22Rv1 (cell line): ENCODE measurements around the gene GATB.

Experiments used
- H3K27ac ChIP-seq: fragments of 450-650 bp; 2 replicates; pipeline ENCODE4 v1.5.1; 2017
- ZFX ChIP-seq: fragments of 450-650 bp; IDR thresholded peaks from 2 replicates; pipeline ENCODE4 v1.6.1; 2017; ENCODE audit warnings: antibody characterized with exemption, borderline replicate concordance
- TF ChIP-seq, protein P1 (sequence below): fragments of 450-650 bp; IDR thresholded peaks from 2 replicates; pipeline ENCODE4 v1.5.1; 2017; ENCODE audit warnings: mild to moderate bottlenecking

GATB gene

DNA sequence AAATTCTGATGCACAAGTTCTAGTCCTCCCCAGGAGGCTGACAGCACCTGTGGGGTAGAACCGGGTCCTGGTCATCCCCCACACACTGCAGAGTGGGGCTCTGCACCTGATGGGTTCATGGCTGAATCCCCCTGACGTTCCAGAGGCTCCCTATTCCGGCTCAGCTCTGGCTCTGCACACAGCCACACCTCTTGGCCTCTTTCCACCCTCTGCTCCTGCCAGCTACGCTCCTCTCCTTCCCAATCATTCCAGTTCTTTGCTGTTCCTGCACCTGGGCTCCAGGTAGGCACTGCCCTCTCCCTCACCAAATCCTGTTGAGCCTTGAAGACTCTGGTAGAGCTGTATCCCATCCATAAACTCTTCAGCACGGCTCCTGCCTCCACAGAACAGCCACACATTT, 75.5 kb downstream of the GATB start:
- H3K27ac ChIP-seq = no peak overlapping the region
- no peak for TF ChIP-seq ZFX
- TF ChIP-seq, protein P1, sequence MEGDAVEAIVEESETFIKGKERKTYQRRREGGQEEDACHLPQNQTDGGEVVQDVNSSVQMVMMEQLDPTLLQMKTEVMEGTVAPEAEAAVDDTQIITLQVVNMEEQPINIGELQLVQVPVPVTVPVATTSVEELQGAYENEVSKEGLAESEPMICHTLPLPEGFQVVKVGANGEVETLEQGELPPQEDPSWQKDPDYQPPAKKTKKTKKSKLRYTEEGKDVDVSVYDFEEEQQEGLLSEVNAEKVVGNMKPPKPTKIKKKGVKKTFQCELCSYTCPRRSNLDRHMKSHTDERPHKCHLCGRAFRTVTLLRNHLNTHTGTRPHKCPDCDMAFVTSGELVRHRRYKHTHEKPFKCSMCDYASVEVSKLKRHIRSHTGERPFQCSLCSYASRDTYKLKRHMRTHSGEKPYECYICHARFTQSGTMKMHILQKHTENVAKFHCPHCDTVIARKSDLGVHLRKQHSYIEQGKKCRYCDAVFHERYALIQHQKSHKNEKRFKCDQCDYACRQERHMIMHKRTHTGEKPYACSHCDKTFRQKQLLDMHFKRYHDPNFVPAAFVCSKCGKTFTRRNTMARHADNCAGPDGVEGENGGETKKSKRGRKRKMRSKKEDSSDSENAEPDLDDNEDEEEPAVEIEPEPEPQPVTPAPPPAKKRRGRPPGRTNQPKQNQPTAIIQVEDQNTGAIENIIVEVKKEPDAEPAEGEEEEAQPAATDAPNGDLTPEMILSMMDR = no peak

DNA sequence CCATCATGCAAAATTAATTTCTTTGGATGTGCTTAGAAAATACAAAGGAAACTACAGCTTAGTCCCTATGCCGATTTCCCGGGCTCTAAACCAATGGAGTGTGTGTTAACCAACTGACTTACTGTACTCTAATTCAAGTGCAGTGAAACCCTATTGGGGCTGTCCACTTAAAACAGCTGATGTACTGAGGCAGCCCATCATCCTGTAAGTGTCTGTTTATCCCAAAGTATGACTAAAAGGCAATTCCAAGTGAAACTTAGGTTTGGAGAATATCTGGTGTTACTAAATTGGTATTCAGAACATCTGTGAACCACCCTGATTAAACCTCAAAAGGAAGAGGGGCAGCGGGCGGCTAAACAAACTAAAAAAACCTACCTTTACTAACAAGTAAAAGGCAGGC, 79.7 kb downstream of the GATB start:
- no peak overlapping the region for H3K27ac ChIP-seq
- TF ChIP-seq, protein P1 = no peak
- TF ChIP-seq ZFX = no peak

DNA sequence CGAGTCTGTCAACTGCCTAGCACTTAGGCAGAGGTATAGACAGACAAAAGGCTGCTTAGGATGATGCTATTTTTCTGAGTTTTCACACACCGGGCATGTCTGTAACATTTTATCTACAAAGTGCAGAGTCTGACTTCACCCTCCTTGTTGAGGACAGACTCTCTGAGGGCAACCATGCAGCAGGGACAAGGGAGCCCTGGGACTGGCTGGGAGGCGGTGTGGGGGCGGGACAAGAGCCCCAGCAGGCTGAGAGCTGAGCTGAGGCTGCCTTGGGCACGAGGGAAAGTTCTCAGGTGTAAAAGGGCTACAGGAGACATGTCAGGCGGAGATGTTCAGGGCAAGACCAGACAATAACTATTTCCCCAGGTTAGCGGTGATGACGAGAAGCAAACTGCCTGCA, 81.6 kb downstream of the GATB start:
- no peak overlapping the region for H3K27ac ChIP-seq
- TF ChIP-seq, protein P1 = no peak
- no peak for TF ChIP-seq ZFX

DNA sequence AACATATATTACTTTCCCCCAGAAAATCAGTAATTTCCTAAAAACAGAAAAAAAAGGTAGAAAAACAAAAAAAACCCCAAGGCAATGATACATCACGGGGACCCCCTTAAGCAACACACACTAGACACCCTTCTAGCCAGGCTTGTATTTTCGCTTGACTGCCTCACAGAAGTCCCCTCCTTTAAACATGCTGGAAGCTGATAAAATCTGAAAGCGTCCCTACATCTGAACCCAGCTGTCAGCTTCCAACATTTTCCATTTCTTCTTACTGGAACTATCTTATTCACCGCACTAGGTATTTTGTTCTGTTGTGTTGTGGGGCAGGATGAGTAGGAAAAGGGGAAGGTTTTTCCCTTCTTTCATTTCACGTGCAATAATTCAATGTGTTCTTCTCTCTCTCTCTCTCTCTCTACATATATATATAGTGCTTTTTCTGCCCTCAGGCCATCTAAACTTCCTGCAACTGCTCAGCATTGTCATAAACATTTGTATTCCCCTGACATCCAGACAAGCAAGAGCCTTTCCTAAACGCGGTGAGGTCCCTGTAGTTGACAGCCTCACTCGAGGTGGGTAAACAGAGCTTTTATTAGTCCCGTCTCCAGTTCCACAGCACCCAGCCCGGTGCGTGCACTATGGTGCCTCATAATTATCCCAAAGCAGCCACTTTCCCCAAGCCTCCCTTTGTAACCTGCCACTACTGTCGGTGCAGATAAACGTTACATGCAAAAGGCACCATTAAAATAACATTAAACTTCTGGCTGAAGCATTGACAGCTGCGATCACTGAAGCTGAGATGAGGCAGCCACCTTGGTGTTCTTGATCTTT, 82.5 kb downstream of the GATB start:
- H3K27ac ChIP-seq = no peak overlapping the region
- no peak for TF ChIP-seq ZFX
- TF ChIP-seq, protein P1 = no peak

DNA sequence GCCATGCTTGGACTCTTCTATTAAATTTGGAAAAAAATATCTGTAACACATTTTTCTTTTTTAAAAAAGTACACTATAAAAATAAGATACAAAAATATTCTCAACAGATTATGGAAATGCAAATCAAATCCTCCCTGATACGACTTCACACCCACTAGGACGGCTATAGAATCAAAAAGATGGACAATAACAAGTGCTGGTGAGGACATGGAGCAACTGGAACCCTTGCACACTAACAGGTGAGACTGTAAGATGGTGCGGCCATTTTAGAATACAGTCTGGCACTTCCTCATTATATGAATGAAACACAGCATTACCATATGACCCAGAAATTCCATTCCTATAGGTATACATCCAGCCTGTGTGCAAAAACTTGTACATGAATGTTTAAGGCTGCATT, 83.6 kb downstream of the GATB start:
- H3K27ac ChIP-seq = no peak overlapping the region
- TF ChIP-seq, protein P1 = no peak
- TF ChIP-seq ZFX = no peak

DNA sequence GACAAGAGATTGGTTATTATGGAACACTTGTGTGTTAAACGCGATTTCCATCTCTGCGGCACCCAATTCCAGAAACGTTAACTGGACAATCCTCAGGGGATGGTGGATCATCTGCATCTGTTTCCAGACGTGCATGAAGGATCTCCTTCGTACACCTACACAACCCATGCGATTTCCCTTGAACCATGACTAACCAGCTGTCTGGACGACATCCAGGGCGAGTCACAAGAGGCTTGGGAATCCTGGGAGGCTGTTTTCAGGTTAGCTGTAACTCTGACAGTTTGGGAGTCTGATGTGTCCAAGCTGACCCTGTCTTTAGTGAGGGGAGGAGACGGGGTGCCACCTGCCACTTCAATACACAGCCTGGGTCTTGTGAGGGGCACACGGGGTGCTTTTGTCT, 84.5 kb downstream of the GATB start:
- TF ChIP-seq, protein P1 = no peak
- no peak for TF ChIP-seq ZFX
- no peak overlapping the region for H3K27ac ChIP-seq

DNA sequence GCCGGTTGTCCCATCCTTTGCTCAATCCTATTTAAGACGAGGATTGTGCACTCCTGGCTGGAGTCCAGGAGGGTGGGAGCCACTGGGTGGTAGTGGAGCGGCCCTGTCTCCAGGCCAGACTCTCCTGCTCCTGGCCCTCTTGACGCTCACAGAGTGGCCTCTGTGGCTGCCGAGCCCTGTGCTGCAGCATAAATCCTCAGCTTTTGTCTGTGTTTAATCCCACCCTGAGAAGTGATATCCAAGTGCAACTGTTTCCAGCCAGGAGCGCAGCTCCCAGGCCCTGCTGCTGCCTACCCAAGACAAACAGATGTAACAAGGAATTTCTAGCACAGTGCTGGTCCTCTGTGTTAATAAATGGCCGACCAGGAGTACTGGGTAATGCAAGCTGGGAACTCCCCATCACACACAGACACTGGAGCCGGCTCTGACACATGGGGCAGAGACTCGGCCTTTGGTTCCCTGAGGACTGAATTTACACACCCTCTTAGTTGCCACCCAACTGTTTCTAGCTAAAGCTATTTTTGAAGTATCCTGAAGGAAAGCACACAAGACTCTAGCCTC, 85.3 kb downstream of the GATB start:
- no peak overlapping the region for H3K27ac ChIP-seq
- no peak for TF ChIP-seq ZFX
- TF ChIP-seq, protein P1 = no peak
